ENCODE data around the gene DNAJC28.
A peak's percentile ranks its signal among the peaks of the same experiment; 100 is the strongest.
"Not testable (repeated sequence)": the region's sequence is repeated elsewhere in the genome, so short reads cannot be mapped to it uniquely, and the experiment has no call there.

The DNAJC28 gene

GRCh38 chr21:33511639-33512038, 20.1 kb upstream of the DNAJC28 start:
- no peaks in the 10 kb centered on the region for H3K27me3 ChIP-seq (ENCODE audit: control insufficient read depth, insufficient read depth, low read length)
- peaks cover 96% of the 10 kb centered on the region for H3K36me3 ChIP-seq (ENCODE audit: control insufficient read depth, insufficient read depth, low read length)
- H3K9me3 ChIP-seq (ENCODE audit: control insufficient read depth, insufficient read depth, low read depth, low read length), result no peaks in the 10 kb centered on the region
- H3K27ac ChIP-seq (ENCODE audit: low read depth, low read length), result no peak overlapping the region
- no peaks in the 10 kb centered on the region for H3K4me1 ChIP-seq (ENCODE audit: control insufficient read depth, insufficient read depth, low read length)
- H3K9ac ChIP-seq (ENCODE audit: low read length), result no peak overlapping the region
- no peak overlapping the region for H3K4me3 ChIP-seq (ENCODE audit: low read depth, low read length)

- H3K36me3 ChIP-seq (ENCODE audit: control insufficient read depth, insufficient read depth, low read length), result peaks cover 95% of the 10 kb centered on the region
- H3K27me3 ChIP-seq (ENCODE audit: control insufficient read depth, insufficient read depth, low read length), result no peaks in the 10 kb centered on the region
- H3K9me3 ChIP-seq (ENCODE audit: control insufficient read depth, insufficient read depth, low read depth, low read length), result no peaks in the 10 kb centered on the region
- no peaks in the 10 kb centered on the region for H3K4me1 ChIP-seq (ENCODE audit: control insufficient read depth, insufficient read depth, low read length)
- H3K9ac ChIP-seq (ENCODE audit: low read length), result no peak overlapping the region
- H3K27ac ChIP-seq (ENCODE audit: low read depth, low read length), result no peak overlapping the region
- no peak overlapping the region for H3K4me3 ChIP-seq (ENCODE audit: low read depth, low read length)
Observed at GRCh38 chr21:33510826-33511225, 19.3 kb upstream of the DNAJC28 start.

GRCh38 chr21:33507003-33507402, 15.5 kb upstream of the DNAJC28 start:
- not testable (repeated sequence) for H3K9ac ChIP-seq (ENCODE audit: low read length); H3K9me3 ChIP-seq (ENCODE audit: control insufficient read depth, insufficient read depth, low read depth, low read length); H3K27ac ChIP-seq (ENCODE audit: low read depth, low read length); H3K4me1 ChIP-seq (ENCODE audit: control insufficient read depth, insufficient read depth, low read length); H3K27me3 ChIP-seq (ENCODE audit: control insufficient read depth, insufficient read depth, low read length); H3K4me3 ChIP-seq (ENCODE audit: low read depth, low read length)
- H3K36me3 ChIP-seq (ENCODE audit: control insufficient read depth, insufficient read depth, low read length), result peaks cover 87% of the 10 kb centered on the region

- Histone ChIP-seq H3K27ac (ENCODE audit: low read depth, low read length) (no peak overlapping the region), H3K36me3 (ENCODE audit: control insufficient read depth, insufficient read depth, low read length) (peaks cover 79% of the 10 kb centered on the region)
Observed at GRCh38 chr21:33505833-33506232, 14.3 kb upstream of the DNAJC28 start.

GRCh38 chr21:33496345-33496744, 4.8 kb upstream of the DNAJC28 start:
- no peak overlapping the region for H3K27ac ChIP-seq (ENCODE audit: low read depth, low read length)
- H3K27me3 ChIP-seq (ENCODE audit: control insufficient read depth, insufficient read depth, low read length), result no peaks in the 10 kb centered on the region
- H3K9me3 ChIP-seq (ENCODE audit: control insufficient read depth, insufficient read depth, low read depth, low read length), result no peaks in the 10 kb centered on the region
- no peaks in the 10 kb centered on the region; the same call in 1 of the 2 replicates for H3K4me1 ChIP-seq (ENCODE audit: control insufficient read depth, insufficient read depth, low read length)
- H3K36me3 ChIP-seq (ENCODE audit: control insufficient read depth, insufficient read depth, low read length), result no peaks in the 10 kb centered on the region
- no peak overlapping the region for H3K9ac ChIP-seq (ENCODE audit: low read length)
- H3K4me3 ChIP-seq (ENCODE audit: low read depth, low read length), result no peak overlapping the region

More at GRCh38 chr21:33505833-33506232, 14.3 kb upstream of the DNAJC28 start:
- H3K9ac ChIP-seq (ENCODE audit: low read length), result no peak overlapping the region
- H3K4me1 ChIP-seq (ENCODE audit: control insufficient read depth, insufficient read depth, low read length), result no peaks in the 10 kb centered on the region
- H3K27me3 ChIP-seq (ENCODE audit: control insufficient read depth, insufficient read depth, low read length), result no peaks in the 10 kb centered on the region
- no peaks in the 10 kb centered on the region for H3K9me3 ChIP-seq (ENCODE audit: control insufficient read depth, insufficient read depth, low read depth, low read length)
- no peak overlapping the region for H3K4me3 ChIP-seq (ENCODE audit: low read depth, low read length)

GRCh38 chr21:33495743-33496142, 4.2 kb upstream of the DNAJC28 start:
- Histone ChIP-seq H3K27ac (ENCODE audit: low read depth, low read length) (no peak overlapping the region), H3K9ac (ENCODE audit: low read length) (no peak overlapping the region), H3K4me1 (ENCODE audit: control insufficient read depth, insufficient read depth, low read length) (peaks cover 3% of the 10 kb centered on the region), H3K4me3 (ENCODE audit: low read depth, low read length) (no peak overlapping the region), H3K27me3 (ENCODE audit: control insufficient read depth, insufficient read depth, low read length) (no peaks in the 10 kb centered on the region), H3K9me3 (ENCODE audit: control insufficient read depth, insufficient read depth, low read depth, low read length) (no peaks in the 10 kb centered on the region), H3K36me3 (ENCODE audit: control insufficient read depth, insufficient read depth, low read length) (no peaks in the 10 kb centered on the region)

- Histone ChIP-seq H3K9ac (ENCODE audit: low read length) (no peak overlapping the region), H3K27me3 (ENCODE audit: control insufficient read depth, insufficient read depth, low read length) (no peaks in the 10 kb centered on the region), H3K4me1 (ENCODE audit: control insufficient read depth, insufficient read depth, low read length) (peaks cover 4% of the 10 kb centered on the region), H3K4me3 (ENCODE audit: low read depth, low read length) (no peak overlapping the region), H3K27ac (ENCODE audit: low read depth, low read length) (no peak overlapping the region), H3K9me3 (ENCODE audit: control insufficient read depth, insufficient read depth, low read depth, low read length) (no peaks in the 10 kb centered on the region), H3K36me3 (ENCODE audit: control insufficient read depth, insufficient read depth, low read length) (no peaks in the 10 kb centered on the region)
Observed at GRCh38 chr21:33493756-33494155, 2.2 kb upstream of the DNAJC28 start.

GRCh38 chr21:33492571-33492970, 1.1 kb upstream of the DNAJC28 start:
- peaks cover 4% of the 10 kb centered on the region for H3K4me1 ChIP-seq (ENCODE audit: control insufficient read depth, insufficient read depth, low read length)
- H3K4me3 ChIP-seq (ENCODE audit: low read depth, low read length), result no peak overlapping the region
- no peaks in the 10 kb centered on the region for H3K36me3 ChIP-seq (ENCODE audit: control insufficient read depth, insufficient read depth, low read length)
- no peak overlapping the region for H3K9ac ChIP-seq (ENCODE audit: low read length)
- no peak overlapping the region for H3K27ac ChIP-seq (ENCODE audit: low read depth, low read length)
- H3K9me3 ChIP-seq (ENCODE audit: control insufficient read depth, insufficient read depth, low read depth, low read length), result no peaks in the 10 kb centered on the region
- H3K27me3 ChIP-seq (ENCODE audit: control insufficient read depth, insufficient read depth, low read length), result no peaks in the 10 kb centered on the region

- no peaks in the 10 kb centered on the region for H3K9me3 ChIP-seq (ENCODE audit: control insufficient read depth, insufficient read depth, low read depth, low read length)
- no peak overlapping the region for H3K9ac ChIP-seq (ENCODE audit: low read length)
- peaks cover 4% of the 10 kb centered on the region for H3K4me1 ChIP-seq (ENCODE audit: control insufficient read depth, insufficient read depth, low read length)
- no peak overlapping the region for H3K27ac ChIP-seq (ENCODE audit: low read depth, low read length)
- H3K4me3 ChIP-seq (ENCODE audit: low read depth, low read length), result peak overlapping the region; percentile 83
- no peaks in the 10 kb centered on the region for H3K27me3 ChIP-seq (ENCODE audit: control insufficient read depth, insufficient read depth, low read length)
- H3K36me3 ChIP-seq (ENCODE audit: control insufficient read depth, insufficient read depth, low read length), result no peaks in the 10 kb centered on the region
Observed at GRCh38 chr21:33490991-33491372, 534 bp downstream of the DNAJC28 start.

- Histone ChIP-seq H3K36me3 (ENCODE audit: control insufficient read depth, insufficient read depth, low read length) (no peaks in the 10 kb centered on the region), H3K4me3 (ENCODE audit: low read depth, low read length) (no peak overlapping the region), H3K27me3 (ENCODE audit: control insufficient read depth, insufficient read depth, low read length) (no peaks in the 10 kb centered on the region), H3K9ac (ENCODE audit: low read length) (no peak overlapping the region), H3K27ac (ENCODE audit: low read depth, low read length) (no peak overlapping the region), H3K4me1 (ENCODE audit: control insufficient read depth, insufficient read depth, low read length) (peaks cover 4% of the 10 kb centered on the region), H3K9me3 (ENCODE audit: control insufficient read depth, insufficient read depth, low read depth, low read length) (no peaks in the 10 kb centered on the region)
Observed at GRCh38 chr21:33488936-33489335, 2.6 kb downstream of the DNAJC28 start.

- no peaks in the 10 kb centered on the region for H3K9me3 ChIP-seq (ENCODE audit: control insufficient read depth, insufficient read depth, low read depth, low read length)
- no peak overlapping the region for H3K27ac ChIP-seq (ENCODE audit: low read depth, low read length)
- H3K4me1 ChIP-seq (ENCODE audit: control insufficient read depth, insufficient read depth, low read length), result peaks cover 4% of the 10 kb centered on the region
- no peak overlapping the region for H3K4me3 ChIP-seq (ENCODE audit: low read depth, low read length)
- H3K27me3 ChIP-seq (ENCODE audit: control insufficient read depth, insufficient read depth, low read length), result no peaks in the 10 kb centered on the region
- no peaks in the 10 kb centered on the region for H3K36me3 ChIP-seq (ENCODE audit: control insufficient read depth, insufficient read depth, low read length)
- H3K9ac ChIP-seq (ENCODE audit: low read length), result no peak overlapping the region
Observed at GRCh38 chr21:33487996-33488395, 3.5 kb downstream of the DNAJC28 start.

All from HUES6 (cell line).